HG02798 (cell line): Measurements from ENCODE around the gene FXYD2.
"Not testable (repeated sequence)": the region's sequence is repeated elsewhere in the genome, so short reads cannot be mapped to it uniquely, and the experiment has no call there.

Experiments
- ATAC-seq: cut with Tn5 transposase; IDR thresholded peaks from one replicate; pipeline ENCODE4 v1.9.1; 2021; ENCODE audit warnings: mild to moderate bottlenecking; ENCODE audit not compliant: unreplicated experiment, poor library complexity

The FXYD2 gene

GRCh38 chr11:117822074-117823033, 2.2 kb downstream of the FXYD2 start:
- ATAC-seq: no peak

GRCh38 chr11:117821431-117821830, 3.1 kb downstream of the FXYD2 start:
- ATAC-seq: no peak

- no peak for ATAC-seq
Measured at GRCh38 chr11:117820516-117820915, 4.0 kb downstream of the FXYD2 start.

GRCh38 chr11:117820071-117820470, 4.5 kb downstream of the FXYD2 start:
- ATAC-seq: no peak

GRCh38 chr11:117819096-117820040, 5.2 kb downstream of the FXYD2 start:
- no peak for ATAC-seq

- ATAC-seq: peak; percentile 20
Measured at GRCh38 chr11:117818041-117818873, 6.3 kb downstream of the FXYD2 start.

- ATAC-seq: peak; percentile 29
Measured at GRCh38 chr11:117817368-117818040, 7.0 kb downstream of the FXYD2 start.

GRCh38 chr11:117816846-117817367, 7.6 kb downstream of the FXYD2 start:
- no peak for ATAC-seq

- no peak for ATAC-seq
Measured at GRCh38 chr11:117816151-117816741, 8.3 kb downstream of the FXYD2 start.

- ATAC-seq: peak; percentile 64
Measured at GRCh38 chr11:117815262-117815803, 9.2 kb downstream of the FXYD2 start.

- peak; percentile 51 for ATAC-seq
Measured at GRCh38 chr11:117814766-117815261, 9.7 kb downstream of the FXYD2 start.

- no peak for ATAC-seq
Measured at GRCh38 chr11:117814204-117814765, 10.3 kb downstream of the FXYD2 start.

- ATAC-seq: not testable (repeated sequence)
Measured at GRCh38 chr11:117810056-117810451, 14.5 kb downstream of the FXYD2 start.

GRCh38 chr11:117809236-117810055, 15.1 kb downstream of the FXYD2 start:
- no peak for ATAC-seq

GRCh38 chr11:117808784-117809183, 15.8 kb downstream of the FXYD2 start:
- no peak for ATAC-seq

- no peak for ATAC-seq
Measured at GRCh38 chr11:117807482-117808327, 16.8 kb downstream of the FXYD2 start.
